Activated CD8-positive, alpha-beta memory T cell treated with anti-CD3 and anti-CD28 coated beads, Interleukin-2, amount 50 U/mL, for 4 hours (primary cell): Measurements from ENCODE around the gene TRIM46.

ENCODE experiments used
- DNase-seq: peaks from one replicate; pipeline ENCODE4 v3.0.0-alpha.2; 2020

Gene TRIM46

DNA sequence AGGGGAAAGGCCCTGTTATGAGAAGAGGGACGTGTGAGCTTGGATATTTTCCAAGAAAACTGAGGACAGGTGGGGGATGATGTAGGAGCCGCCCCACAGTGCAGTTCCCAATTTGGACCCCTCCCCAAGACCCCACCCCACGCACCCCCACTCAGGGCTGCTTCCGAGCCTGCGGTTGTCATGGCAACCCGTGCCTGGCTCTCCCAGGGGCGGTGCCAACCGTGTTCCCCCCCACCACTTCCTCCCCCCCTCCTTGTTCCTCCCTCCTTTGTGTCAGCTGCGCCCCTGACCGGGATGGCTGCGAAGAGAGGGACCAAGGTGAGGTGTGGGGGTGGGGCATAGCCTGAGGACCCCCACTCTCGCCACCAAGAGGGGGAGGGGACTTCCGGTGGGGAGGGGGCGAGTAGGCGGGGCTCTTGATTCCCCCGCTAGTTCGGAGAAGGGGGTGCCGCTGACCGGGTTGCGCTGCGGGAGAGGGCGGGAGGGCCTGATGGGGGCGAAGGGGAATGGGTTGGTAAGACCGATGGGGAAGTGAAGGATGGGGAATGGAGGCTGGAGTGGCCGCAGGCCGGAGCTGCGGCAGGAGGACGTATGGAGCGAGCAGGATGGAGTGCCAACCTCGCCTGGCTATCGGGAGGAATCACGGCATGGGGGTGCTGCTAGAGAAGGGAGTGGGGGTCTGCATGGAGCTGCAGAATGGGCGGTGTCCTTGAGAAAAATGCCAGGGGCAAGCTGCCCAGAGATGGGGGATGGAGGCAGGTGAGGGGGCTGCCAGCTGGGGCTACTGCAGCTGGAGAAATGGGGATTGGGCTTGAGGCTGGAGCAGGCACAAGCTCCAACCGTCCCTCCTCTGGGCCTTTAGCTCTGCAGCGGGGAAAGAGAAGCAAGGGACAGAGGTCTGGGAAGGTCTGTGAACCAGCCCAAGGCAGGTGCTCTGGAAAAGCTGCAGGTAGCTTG lies 953 bp downstream of the TRIM46 start:
- peak; percentile 52 for DNase-seq

DNA sequence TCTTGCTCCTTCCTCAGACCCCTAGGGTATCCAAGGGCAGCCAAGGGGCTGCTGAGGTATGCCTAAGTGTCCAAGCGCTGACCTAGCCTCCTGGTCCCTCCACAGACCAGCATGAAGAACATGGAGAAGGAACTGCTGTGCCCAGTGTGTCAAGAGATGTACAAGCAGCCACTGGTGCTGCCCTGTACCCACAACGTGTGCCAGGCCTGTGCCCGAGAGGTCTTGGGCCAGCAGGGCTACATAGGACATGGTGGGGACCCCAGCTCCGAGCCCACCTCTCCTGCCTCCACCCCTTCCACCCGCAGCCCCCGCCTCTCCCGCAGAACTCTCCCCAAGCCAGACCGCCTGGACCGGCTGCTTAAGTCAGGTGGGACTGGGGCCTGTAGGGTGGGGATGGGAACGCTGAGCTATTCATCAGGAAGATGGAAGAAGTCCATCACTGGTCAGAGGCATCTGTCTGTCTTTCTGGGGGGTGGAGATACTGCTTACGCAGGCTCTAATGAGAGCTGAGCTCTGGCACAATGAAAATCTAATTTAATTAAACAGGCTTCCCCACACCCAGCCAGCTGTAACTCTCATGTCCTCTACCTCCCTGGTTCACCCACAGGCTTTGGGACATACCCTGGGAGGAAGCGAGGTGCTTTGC lies 1.8 kb downstream of the TRIM46 start:
- no peak for DNase-seq

DNA sequence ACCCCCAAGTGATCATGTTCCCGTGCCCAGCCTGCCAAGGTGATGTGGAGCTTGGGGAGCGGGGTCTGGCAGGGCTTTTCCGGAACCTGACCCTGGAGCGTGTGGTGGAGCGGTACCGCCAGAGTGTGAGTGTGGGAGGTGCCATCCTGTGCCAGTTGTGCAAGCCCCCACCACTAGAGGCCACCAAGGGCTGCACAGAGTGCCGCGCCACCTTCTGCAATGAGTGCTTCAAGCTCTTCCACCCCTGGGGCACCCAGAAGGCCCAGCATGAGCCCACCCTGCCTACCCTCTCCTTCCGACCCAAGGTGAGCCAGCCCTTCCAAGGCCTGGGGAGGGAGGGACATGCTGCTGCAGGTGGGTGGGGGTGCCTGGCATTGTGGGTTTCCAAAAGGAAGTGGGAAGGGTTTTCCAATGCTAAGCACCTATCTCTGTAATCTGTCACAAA lies 2.3 kb downstream of the TRIM46 start:
- no peak for DNase-seq

DNA sequence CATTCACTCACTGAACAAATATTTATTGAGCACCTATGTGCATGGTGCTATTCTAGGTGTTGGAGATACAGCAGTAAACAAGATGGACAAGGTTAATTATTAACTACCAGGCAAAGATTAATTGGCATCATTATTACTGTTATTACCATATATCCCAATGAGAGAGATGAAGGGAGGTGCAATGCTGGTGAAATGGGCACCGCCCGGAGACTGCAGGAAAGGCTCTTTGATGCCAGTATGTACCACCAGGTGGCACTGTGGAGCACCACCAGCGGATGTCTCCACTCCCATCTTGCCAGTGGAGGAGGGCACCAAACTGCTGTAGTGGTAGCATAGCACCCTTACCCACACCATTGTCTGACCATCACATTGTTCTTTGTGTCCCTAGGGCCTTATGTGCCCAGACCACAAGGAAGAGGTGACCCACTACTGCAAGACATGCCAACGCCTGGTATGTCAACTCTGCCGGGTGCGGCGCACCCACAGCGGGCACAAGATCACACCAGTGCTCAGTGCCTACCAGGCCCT lies 3.0 kb downstream of the TRIM46 start:
- DNase-seq = peak; percentile 86

DNA sequence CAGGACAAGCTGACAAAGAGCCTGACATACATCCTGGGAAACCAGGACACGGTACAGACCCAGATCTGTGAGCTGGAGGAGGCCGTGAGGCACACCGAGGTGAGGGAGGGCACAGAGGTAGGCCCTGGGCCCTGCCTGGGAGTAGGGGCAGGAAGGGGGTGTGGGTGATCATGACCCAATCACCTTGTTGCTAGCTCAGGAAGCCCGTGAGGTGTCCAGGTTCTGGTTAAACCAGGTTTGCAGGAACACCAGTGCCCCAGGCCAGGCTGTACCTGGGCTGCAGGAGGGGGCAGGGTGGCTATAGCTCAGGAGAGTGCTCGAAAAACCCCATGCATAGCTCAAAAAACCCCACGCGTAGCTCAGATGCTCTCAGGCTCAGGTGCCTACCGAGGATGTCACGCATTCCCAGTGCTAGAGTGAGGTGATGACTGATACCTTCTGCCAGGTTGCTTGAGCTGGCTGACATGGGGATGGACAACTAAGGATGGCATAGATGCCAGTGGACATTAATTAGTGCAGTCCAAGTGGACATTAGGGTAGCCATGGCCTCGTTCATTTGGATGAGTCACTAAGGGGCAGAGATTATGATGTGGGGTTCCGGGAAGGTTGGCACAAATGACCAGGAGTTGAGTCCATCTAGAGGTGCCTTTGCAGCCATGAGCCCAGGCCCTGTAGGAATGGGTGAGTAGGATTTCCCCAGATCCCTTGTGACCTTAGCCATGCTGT lies 3.7 kb downstream of the TRIM46 start:
- no peak for DNase-seq

DNA sequence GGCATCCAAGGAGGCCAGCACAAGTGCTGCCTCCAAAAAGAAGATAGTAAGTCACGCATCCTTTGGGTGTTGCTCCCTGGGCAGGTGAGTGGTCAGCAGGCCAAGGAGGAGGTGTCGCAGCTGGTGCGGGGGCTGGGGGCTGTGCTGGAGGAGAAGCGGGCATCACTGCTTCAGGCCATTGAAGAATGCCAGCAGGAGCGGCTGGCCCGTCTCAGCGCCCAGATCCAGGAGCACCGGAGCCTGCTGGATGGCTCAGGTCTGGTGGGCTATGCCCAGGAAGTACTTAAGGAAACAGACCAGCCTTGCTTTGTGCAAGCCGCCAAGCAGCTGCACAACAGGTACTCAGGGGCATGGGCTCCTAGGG lies 4.3 kb downstream of the TRIM46 start:
- DNase-seq = no peak

DNA sequence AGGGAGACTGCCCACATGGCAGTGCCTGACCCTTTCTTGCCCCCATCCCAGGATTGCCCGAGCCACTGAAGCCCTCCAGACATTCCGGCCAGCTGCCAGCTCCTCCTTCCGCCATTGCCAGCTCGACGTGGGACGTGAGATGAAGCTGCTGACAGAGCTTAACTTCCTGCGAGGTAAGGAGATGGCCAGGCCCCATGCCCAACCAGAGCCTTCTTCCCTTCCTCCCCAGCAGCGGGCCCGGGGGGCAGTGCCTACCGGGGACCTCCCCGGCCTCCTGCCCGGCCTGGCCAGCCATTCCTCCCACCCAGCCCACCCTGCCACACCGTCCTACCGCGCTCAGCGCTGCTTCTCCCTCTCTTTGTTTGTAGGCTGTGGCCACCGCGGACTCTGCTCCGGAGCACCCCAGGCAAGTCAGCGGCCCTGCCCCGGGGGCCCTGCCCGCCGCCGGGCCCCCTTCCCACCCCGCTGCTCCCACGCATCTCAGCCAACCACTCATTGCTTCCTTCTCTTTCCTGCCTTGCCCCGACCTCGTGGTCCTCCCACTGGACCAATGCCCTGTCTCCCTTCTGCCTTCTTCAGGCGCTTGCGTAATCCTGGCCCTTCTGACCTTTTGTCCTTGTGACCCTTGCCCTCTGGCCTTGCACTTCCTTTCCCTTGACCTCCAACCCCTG lies 4.9 kb downstream of the TRIM46 start:
- DNase-seq = no peak

DNA sequence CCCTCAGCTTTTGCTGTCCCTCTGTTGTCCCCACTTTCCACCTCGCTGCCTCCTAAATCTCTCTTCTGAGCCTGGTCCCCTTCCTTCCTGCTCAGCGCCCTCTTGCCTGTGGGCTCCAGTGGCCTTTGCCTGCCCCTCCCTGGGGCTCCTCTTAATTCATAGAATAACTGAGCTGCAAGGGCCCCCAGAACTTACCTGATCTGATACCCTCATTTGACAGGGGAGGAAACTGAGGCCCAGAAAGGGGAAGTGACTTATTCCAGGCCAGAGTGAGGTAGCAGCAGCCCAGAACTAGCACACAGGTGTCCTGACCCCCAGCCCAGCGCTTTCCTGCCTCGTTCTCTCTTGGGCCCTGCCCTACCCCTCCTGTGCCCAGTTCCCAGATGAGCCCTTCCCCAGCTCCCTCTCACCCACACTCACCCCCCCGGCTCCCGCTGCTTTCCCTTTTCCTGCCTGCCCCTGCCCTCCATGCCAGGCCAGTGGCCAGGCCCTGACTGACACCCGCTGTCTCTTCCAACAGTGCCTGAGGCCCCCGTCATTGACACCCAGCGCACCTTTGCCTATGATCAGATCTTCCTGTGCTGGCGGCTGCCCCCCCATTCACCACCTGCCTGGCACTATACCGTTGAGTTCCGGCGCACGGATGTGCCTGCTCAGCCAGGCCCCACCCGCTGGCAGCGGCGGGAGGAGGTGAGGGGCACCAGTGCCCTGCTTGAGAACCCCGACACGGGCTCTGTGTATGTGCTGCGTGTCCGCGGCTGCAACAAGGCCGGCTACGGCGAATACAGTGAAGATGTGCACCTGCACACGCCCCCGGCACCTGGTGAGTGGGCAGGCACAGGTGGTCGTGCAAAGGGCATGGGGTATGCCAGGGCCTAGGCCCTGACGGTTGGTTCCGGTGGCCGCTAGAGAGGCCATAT lies 5.7 kb downstream of the TRIM46 start:
- no peak for DNase-seq

DNA sequence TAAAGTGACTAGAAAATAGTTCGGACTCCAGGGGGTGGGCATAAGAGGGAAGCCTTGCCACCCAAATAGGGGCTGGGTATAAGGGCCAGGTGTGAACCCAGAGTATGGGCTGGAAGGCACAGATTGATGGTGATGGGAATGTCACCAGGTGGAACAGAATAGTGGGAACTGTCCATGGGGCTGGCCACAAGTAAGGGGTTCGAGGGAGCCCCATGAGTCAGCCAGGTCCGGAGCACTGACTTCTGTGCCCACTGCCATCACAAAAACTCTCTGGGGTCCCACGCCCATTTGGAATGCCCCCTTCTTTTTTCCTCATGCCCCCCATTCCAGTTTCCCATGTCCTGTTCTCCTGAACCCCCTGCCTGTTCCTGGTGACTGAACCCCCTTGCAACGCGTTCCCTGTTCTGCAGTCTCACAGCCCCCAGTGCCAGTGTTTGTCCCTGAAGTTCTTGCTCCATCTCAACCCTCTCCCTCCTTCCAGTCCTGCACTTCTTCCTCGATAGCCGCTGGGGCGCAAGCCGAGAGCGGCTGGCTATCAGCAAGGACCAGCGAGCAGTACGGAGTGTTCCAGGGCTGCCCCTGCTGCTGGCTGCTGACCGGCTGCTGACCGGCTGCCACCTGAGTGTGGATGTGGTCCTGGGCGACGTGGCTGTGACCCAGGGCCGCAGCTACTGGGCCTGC lies 7.9 kb downstream of the TRIM46 start:
- DNase-seq = no peak

DNA sequence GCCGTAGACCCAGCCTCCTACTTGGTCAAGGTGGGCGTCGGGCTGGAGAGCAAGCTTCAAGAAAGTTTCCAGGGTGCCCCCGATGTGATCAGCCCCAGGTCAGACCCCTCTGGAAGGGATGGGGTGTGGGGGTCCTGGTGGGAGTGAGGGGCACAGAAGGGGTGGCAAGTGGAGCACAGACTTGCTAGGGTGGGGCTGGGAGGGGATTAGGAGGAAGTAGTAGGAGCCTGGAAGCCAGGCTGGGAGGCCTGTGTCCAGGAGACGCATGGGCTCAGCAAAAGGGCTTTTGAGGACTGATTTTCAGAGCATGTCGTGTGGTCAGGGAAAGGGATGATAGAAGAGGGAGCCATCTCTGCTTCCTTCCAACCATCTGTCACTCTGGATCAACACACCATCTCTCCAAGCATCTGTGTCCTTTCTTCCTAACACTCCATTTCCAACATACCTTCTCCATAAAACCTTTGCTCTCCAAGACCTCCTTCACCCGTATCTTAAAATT lies 8.5 kb downstream of the TRIM46 start:
- DNase-seq = no peak

DNA sequence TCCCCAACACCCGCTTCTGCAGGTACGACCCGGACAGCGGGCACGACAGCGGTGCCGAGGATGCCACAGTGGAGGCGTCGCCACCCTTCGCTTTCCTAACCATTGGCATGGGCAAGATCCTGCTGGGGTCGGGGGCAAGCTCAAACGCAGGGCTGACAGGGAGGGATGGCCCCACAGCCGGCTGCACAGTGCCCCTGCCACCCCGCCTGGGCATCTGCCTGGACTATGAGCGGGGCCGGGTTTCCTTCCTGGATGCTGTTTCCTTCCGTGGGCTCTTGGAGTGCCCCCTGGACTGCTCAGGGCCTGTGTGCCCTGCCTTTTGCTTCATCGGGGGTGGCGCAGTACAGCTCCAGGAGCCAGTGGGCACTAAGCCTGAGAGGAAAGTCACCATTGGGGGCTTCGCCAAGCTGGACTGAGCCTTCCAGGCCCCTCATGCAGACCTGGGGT lies 10.1 kb downstream of the TRIM46 start:
- no peak for DNase-seq

DNA sequence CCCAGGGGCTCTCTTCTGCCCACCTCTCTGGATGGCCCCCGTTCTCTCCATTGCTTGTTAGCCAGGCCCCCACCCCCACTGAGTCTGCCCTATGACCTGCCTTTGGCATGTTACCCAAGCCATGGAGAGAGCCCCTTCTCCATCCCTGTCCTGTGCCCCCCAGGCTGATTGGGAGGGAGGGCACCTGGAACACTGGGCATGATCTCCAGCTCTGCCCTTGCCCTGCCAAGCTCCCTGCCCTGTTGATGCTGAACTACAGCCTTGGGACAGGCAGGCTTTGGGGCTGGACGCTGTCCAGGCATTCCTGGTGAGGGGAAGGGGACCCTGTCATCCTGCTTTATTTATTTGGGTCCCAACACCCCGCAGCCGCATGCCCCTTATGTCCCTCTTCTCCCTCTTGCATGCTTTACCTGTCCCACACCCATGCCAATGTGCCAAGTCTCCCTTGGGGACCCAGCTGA lies 10.7 kb downstream of the TRIM46 start:
- no peak for DNase-seq

DNA sequence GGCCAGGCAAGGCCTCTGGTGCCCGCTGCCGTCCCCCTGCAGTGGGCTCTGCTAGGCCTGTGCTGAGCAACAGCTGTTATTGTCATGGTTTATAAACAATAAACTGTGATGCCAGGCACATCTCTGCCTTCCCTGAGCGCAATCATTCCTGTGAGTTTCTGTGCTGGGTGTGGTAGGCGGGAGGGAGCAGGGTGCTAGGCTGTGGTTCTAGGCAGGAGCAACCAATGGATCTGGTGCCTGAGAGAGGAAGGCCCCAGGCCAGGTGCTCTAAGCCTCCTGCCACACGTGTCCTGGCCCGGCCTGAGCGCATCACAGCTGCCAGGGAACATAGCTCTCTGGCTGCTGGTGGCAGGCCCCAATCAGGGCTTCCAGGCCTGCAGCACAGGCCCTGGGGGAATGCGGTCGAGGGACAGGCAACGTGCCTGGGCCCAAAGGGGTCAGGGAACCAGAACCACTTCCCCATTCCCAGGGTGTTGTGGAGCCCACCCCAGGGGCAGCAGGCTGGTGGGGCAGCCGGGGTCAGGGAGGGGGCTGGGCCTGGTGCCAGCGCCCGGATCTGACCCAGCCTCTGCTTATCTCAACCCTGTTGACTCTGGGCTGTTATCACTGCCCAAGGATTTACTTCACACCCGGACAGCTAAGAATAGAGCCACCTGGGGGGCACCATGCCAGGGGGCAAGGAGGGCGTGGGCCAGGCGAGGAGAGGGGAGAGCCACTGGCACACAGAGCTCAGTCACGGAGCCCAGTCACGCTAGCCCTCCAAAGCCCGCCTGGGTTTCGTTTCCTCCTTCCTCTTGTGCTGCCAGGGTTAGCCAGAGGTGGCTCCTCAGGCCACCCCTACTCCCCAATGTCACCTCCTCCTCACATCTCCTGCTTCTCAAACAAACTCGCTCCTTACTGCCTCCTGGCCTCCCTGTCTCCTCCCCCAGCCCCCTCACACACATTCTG lies 11.5 kb downstream of the TRIM46 start:
- DNase-seq = no peak

DNA sequence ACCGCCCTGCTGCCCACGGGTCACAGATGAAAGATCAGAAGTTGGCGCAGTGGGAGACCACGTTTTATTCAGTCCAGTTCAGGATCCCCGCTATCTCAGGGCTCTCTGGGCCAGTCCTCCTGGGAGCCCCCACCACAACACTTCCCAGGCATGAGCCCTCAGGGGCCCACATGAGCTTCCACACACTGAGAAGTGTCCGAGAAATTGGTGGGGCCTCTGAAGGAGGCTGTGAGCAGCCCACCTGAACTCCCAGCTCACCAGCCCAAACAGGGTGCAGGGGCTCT lies 12.1 kb downstream of the TRIM46 start:
- no peak for DNase-seq

DNA sequence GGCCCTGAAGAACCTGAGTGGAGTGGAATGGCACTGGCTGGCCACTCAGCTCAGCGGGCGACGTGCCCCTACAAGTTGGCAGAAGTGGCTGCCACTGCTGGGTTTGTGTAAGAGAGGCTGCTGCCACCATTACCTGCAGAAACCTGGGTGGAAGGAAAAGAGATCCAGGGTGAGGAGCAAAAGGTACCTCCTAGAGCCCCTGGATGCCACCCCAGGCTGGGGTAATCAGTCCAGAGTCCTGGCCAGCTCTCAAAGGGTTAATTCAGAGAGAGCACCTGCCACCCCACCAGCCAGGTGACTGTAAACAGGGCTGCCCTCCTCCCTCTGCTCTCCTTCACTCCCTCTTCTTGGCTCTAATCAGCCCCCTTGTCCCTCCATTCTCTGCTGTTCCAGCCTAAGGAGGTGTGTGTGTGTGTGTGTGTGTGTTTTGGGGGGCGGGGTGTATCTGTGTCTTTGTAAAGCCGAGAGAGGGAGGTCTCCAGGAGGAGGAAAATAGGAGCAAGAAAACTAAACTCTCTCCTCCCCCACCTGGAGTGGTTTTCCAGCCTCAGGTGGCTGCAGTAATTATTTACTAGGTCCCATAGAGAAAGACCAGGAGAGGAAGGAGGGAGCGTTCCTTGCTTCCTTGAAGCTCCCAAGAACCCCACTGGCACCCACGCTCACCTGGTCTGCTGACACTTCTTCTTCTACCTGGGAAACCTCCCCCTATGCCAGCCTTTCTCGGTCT lies 12.6 kb downstream of the TRIM46 start:
- DNase-seq = no peak

DNA sequence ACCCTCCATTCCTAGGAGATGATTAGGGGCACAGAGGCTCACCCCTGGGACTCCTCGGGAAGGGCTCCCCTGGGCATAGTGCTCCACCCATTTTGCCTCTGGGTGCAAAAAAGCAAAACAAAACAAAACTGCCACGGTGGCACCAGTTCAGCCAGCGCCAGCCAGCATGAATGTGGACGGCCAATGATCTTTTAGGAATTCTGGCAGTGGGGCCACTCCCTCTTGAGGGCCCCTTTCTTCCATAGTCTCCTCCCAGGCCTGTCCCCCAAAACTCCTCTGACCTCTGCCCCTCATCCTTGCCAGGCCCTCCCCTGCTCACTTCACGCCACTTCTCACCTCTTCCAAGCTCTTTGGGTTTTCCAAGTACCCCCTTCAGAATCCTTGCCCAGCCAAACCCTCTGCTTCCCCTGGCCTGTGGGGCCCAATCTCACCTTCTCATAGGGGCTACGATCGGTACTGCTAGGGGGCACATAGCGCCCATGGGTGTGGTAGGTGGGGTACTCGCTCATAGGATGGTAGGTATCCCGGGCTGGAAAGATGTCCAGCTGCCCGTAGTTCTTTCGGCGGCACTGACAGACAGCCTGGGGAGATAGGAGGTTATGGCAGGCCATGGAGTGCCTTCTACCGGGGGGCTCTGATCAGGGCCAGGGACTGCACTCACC lies 13.3 kb downstream of the TRIM46 start:
- DNase-seq = no peak

DNA sequence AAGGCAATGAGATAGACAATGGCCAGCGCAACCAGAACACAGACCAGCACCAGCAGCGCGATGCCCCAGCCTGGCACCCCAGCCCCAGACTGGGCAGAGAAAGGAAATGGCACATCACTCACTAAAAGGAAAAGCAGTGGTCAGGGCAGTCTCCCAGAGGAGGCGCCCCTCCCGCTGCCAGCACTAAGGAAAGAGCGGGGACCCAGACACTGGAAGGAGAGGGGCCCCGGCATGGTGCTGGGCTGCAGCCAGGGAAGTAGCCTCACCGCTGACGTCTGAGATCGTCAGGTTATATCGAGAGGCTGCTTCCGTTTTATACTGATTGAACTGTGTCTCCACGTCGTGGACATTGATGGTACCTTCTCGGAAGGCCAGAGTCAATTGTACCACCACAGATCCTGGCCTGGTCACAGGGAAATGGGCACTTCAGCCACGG lies 13.8 kb downstream of the TRIM46 start:
- DNase-seq = no peak

DNA sequence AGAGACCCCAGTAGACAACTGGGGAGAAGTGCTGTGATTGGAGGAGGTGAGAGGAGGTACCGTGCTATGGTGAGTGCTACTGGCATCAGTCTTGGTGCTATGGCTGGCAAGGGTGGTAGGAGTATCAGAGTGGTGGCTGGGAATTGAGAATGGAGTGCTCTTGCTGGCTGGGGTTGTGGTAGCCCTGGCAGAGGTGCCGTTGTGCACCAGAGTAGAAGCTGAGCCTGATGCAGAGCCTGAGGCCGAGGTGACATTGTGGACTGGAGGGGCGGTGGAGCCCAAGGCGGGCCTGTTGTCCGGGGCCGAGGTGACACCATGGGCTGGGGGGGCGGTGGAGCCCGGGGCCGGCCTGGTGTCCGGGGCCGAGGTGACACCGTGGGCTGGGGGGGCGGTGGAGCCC lies 14.6 kb downstream of the TRIM46 start:
- no peak for DNase-seq
